Mesendoderm (in vitro differentiated cells): ENCODE measurements around the gene WDR36.

Source experiments
- DNase-seq: peaks from one replicate; pipeline ENCODE4 v3.0.0; 2013
- H2AK5ac ChIP-seq: 2 replicates; pipeline ENCODE4 v1.6.1; 2013; ENCODE audit warnings: low read length, inconsistent platforms
- H2BK120ac ChIP-seq: 2 replicates; pipeline ENCODE4 v1.6.1; 2013; ENCODE audit warnings: low read depth, mild to moderate bottlenecking, low read length, moderate library complexity, mixed read lengths
- H2BK15ac ChIP-seq: replicated peaks from 2 replicates; pipeline ENCODE4 v1.6.1; 2013; ENCODE audit warnings: low read depth, mild to moderate bottlenecking, moderate library complexity
- H2BK5ac ChIP-seq: 2 replicates; pipeline ENCODE4 v1.6.1; 2013; ENCODE audit warnings: low read length, inconsistent platforms
- H3K18ac ChIP-seq: 2 replicates; pipeline ENCODE4 v1.6.1; 2013; ENCODE audit warnings: mild to moderate bottlenecking, low read length, mixed read lengths
- H3K23ac ChIP-seq: one replicate; pipeline ENCODE4 v1.6.1; 2013; ENCODE audit warnings: low read length
- H3K27ac ChIP-seq: 2 replicates; pipeline ENCODE4 v1.5.1; 2013; ENCODE audit warnings: low read depth, mild to moderate bottlenecking, inconsistent platforms, low read length, moderate library complexity
- H3K27me3 ChIP-seq: 2 replicates; pipeline ENCODE4 v1.6.1; 2013; ENCODE audit warnings: low read length, control low read depth, mild to moderate bottlenecking, inconsistent platforms; ENCODE audit not compliant: insufficient read depth, poor library complexity
- H3K36me3 ChIP-seq: 2 replicates; pipeline ENCODE4 v1.6.1; 2013; ENCODE audit warnings: low read length, inconsistent platforms; ENCODE audit not compliant: control insufficient read depth, insufficient read depth
- H3K4ac ChIP-seq: one replicate; pipeline ENCODE4 v1.6.1; 2013; ENCODE audit warnings: low read depth, mild to moderate bottlenecking, low read length, moderate library complexity
- H3K4me1 ChIP-seq: 2 replicates; pipeline ENCODE4 v1.6.1; 2013; ENCODE audit warnings: low read depth, low read length, inconsistent platforms; ENCODE audit not compliant: control insufficient read depth
- H3K4me2 ChIP-seq: 2 replicates; pipeline ENCODE4 v1.6.1; 2013; ENCODE audit warnings: low read length
- H3K4me3 ChIP-seq: 2 replicates; pipeline ENCODE4 v1.5.1; 2013; ENCODE audit warnings: mild to moderate bottlenecking, low read length
- H3K56ac ChIP-seq: one replicate; pipeline ENCODE4 v1.6.1; 2013; ENCODE audit warnings: low read length
- H3K79me1 ChIP-seq: 2 replicates; pipeline ENCODE4 v1.6.1; 2013; ENCODE audit warnings: low read length, inconsistent platforms
- H3K79me2 ChIP-seq: 2 replicates; pipeline ENCODE4 v1.6.1; 2013; ENCODE audit warnings: mild to moderate bottlenecking, low read length; ENCODE audit not compliant: control insufficient read depth, insufficient read depth
- H3K9ac ChIP-seq: 2 replicates; pipeline ENCODE4 v1.6.1; 2013; ENCODE audit warnings: low read length, inconsistent platforms
- H4K5ac ChIP-seq: one replicate; pipeline ENCODE4 v1.6.1; 2013; ENCODE audit warnings: low read length
- H4K8ac ChIP-seq: one replicate; pipeline ENCODE4 v1.6.1; 2013; ENCODE audit warnings: low read depth, mild to moderate bottlenecking, control low read depth, low read length, moderate library complexity
- WGBS: extraction: QIAGEN DNeasy Blood & Tissue Kit; methylation state at CpG from one replicate; pipeline ENCODE4 v1.1.7; 2013; ENCODE audit warnings: low lambda C conversion rate, missing lambda C conversion rate; ENCODE audit not compliant: insufficient coverage; ENCODE audit errors: extremely low coverage; 5-methylcytosine and 5-hydroxymethylcytosine counted together

Gene WDR36

DNA sequence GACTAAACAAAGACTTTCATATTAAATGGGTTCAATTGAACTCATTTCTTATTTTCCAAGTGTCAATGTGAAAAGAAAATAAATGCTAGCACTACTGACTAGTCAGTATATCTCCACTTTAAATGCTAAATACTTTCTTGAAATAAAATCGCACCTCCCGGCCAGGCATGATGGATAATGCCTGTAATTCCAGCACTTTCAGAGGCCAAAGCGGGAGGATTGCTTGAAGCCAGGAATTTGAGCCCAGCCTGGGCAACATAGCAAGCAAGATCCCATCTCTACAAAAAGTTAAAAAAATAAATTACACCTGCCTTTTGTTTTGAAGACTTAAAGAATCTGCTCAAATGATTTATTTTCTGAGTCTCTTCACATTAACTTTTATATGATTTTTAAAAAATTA lies 34.7 kb downstream of the WDR36 start:
- Histone ChIP-seq H2BK120ac (no peak overlapping the region), H4K5ac (no peak overlapping the region), H3K18ac (no peak overlapping the region), H3K27me3 (no peaks in the 10 kb centered on the region), H3K79me1 (no peaks in the 10 kb centered on the region), H3K4me1 (no peaks in the 10 kb centered on the region), H3K4me2 (no peak overlapping the region), H2BK15ac (no peak overlapping the region), H3K4me3 (no peak overlapping the region), H3K36me3 (peaks cover 2% of the 10 kb centered on the region), H3K23ac (no peak overlapping the region), H2BK5ac (no peak overlapping the region), H4K8ac (no peak overlapping the region), H2AK5ac (no peak overlapping the region), H3K27ac (no peak overlapping the region), H3K4ac (no peak overlapping the region), H3K9ac (no peak overlapping the region), H3K56ac (no peak overlapping the region), H3K79me2 (no peaks in the 10 kb centered on the region)
- no CpG with 5 or more reads among the region's 3 CpGs for WGBS
- DNase-seq: peak; percentile 70

GRCh38 chr5:111127453-111128195 lies 35.5 kb downstream of the WDR36 start:
- no peak overlapping the region for H3K4me2 ChIP-seq
- no peaks in the 10 kb centered on the region for H3K4me1 ChIP-seq
- H3K18ac ChIP-seq: no peak overlapping the region
- no peak overlapping the region for H2BK5ac ChIP-seq
- no peak overlapping the region for H3K4ac ChIP-seq
- no peak overlapping the region for H3K23ac ChIP-seq
- no peaks in the 10 kb centered on the region for H3K79me2 ChIP-seq
- H3K9ac ChIP-seq: no peak overlapping the region
- no peak overlapping the region for H3K4me3 ChIP-seq
- peak; percentile 96 for DNase-seq
- no CpG with 5 or more reads among the region's 3 CpGs for WGBS
- H4K5ac ChIP-seq: no peak overlapping the region
- H3K27me3 ChIP-seq: no peaks in the 10 kb centered on the region
- H3K79me1 ChIP-seq: no peaks in the 10 kb centered on the region
- peaks cover 2% of the 10 kb centered on the region for H3K36me3 ChIP-seq
- no peak overlapping the region for H4K8ac ChIP-seq
- H2BK15ac ChIP-seq: no peak overlapping the region
- no peak overlapping the region for H2AK5ac ChIP-seq
- no peak overlapping the region for H3K27ac ChIP-seq
- H2BK120ac ChIP-seq: no peak overlapping the region
- no peak overlapping the region for H3K56ac ChIP-seq

- Histone ChIP-seq H3K23ac (no peak overlapping the region), H3K4me3 (no peak overlapping the region), H3K4me2 (no peak overlapping the region), H3K36me3 (peaks cover 2% of the 10 kb centered on the region), H3K4me1 (no peaks in the 10 kb centered on the region), H3K79me2 (no peaks in the 10 kb centered on the region), H2AK5ac (no peak overlapping the region), H3K27me3 (no peaks in the 10 kb centered on the region), H3K18ac (no peak overlapping the region), H4K8ac (no peak overlapping the region), H3K79me1 (no peaks in the 10 kb centered on the region), H2BK5ac (no peak overlapping the region), H4K5ac (no peak overlapping the region), H2BK120ac (no peak overlapping the region), H3K27ac (no peak overlapping the region), H2BK15ac (no peak overlapping the region), H3K9ac (no peak overlapping the region), H3K56ac (no peak overlapping the region), H3K4ac (no peak overlapping the region)
- WGBS: no CpG with 5 or more reads among the region's 3 CpGs
- peak; percentile 44 for DNase-seq
These were observed 37.8 kb downstream of the WDR36 start for GRCh38 chr5:111129938-111130337.

DNA sequence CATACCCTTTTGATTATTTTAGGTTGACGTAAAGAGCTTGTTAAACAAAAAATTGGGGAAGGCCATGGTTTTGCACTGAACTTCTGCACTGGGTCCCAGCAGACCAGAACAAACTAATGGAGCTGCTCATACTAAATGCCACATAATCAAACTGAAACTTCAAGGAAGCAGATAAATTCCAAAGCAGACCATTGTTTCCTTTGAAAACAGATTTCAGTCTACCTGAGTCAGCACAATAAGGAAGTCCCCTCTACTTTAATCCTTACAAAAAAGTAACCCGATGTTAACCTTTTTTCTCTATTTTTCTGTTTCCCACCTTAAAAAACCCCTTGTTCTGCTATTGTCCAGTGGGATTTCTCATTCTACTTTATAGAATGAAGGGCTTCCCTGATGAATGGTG lies 39.2 kb downstream of the WDR36 start:
- Histone ChIP-seq H2BK120ac (no peak overlapping the region), H3K4me2 (no peak overlapping the region), H3K27ac (no peak overlapping the region), H3K36me3 (no peaks in the 10 kb centered on the region), H3K4ac (no peak overlapping the region), H3K27me3 (no peaks in the 10 kb centered on the region), H2BK5ac (no peak overlapping the region), H3K79me2 (no peaks in the 10 kb centered on the region), H3K56ac (no peak overlapping the region), H4K5ac (no peak overlapping the region), H3K4me1 (no peaks in the 10 kb centered on the region), H3K79me1 (no peaks in the 10 kb centered on the region), H3K4me3 (no peak overlapping the region), H2BK15ac (no peak overlapping the region), H3K18ac (no peak overlapping the region), H3K9ac (no peak overlapping the region), H3K23ac (no peak overlapping the region), H2AK5ac (no peak overlapping the region), H4K8ac (no peak overlapping the region)
- no CpG with 5 or more reads among the region's 2 CpGs for WGBS
- DNase-seq: peak; percentile 42

DNA sequence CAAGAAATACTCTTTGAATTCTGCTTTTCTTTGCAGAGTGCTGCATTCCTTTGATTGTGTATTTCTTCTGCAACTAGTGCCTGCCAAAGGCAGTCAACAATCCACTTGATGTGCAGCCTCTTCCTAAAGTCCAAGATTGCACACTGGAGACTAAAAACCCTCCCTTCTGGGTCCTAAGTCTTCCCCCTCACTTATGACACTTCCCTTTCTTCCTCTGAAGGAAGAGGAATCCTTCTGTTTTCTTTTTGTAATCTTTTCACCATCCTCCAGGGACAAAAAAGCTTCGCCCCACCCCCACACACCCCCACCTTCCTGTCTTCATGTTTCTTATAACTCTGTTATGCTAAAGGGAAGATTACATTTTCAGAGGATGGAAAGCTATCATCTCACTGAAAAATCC lies 39.9 kb downstream of the WDR36 start:
- H3K9ac ChIP-seq: no peak overlapping the region
- no peak overlapping the region for H2BK15ac ChIP-seq
- no peak overlapping the region for H3K56ac ChIP-seq
- no peak overlapping the region for H2BK5ac ChIP-seq
- H3K36me3 ChIP-seq: no peaks in the 10 kb centered on the region
- H3K27me3 ChIP-seq: no peaks in the 10 kb centered on the region
- H3K23ac ChIP-seq: no peak overlapping the region
- H2AK5ac ChIP-seq: no peak overlapping the region
- H3K4me1 ChIP-seq: no peaks in the 10 kb centered on the region
- no peaks in the 10 kb centered on the region for H3K79me1 ChIP-seq
- no peak overlapping the region for H2BK120ac ChIP-seq
- H3K4me2 ChIP-seq: no peak overlapping the region
- no peak overlapping the region for H3K4me3 ChIP-seq
- no peak overlapping the region for H4K5ac ChIP-seq
- peak overlapping the region; percentile 75 for H3K18ac ChIP-seq
- H3K27ac ChIP-seq: no peak overlapping the region
- no CpG with 5 or more reads among the region's 1 CpG for WGBS
- H4K8ac ChIP-seq: no peak overlapping the region
- H3K4ac ChIP-seq: no peak overlapping the region
- no peak for DNase-seq
- H3K79me2 ChIP-seq: no peaks in the 10 kb centered on the region
